ENCODE measurements around the gene RAP1GAP2. TPM values are rescaled to one million over a fixed set of nuclear protein-coding genes. Genes with fewer than 3 reads are reported as not detected.
"Not testable (repeated sequence)": the region's sequence is repeated elsewhere in the genome, so short reads cannot be mapped to it uniquely, and the experiment has no call there.

The RAP1GAP2 gene
- total RNA-seq, 1 donor from 2014 or later: 5.7 TPM

DNA sequence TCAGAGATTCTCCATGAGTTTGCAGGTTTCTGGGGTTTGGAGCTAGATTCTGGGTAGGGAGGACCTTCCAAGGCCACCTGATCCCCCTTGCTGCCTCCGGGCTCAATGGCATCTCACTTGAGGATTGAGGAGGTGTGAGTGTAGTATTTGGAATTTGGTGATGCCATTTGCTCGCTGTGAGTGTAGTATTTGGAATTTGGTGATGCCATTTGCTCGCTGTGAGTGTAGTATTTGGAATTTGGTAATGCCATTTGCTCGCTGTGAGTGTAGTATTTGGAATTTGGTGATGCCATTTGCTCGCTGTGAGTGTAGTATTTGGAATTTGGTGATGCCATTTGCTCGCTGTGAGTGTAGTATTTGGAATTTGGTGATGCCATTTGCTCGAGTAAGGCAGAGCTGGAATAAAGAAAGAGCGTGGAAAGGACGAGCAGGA lies 202.2 kb downstream of the RAP1GAP2 start:
- DNase-seq: not testable (repeated sequence)

- DNase-seq: no peak
Measured at GRCh38 chr17:3002538-3003295, 206.5 kb downstream of the RAP1GAP2 start.

GRCh38 chr17:3003296-3004149 lies 207.3 kb downstream of the RAP1GAP2 start:
- no peak for DNase-seq

DNA sequence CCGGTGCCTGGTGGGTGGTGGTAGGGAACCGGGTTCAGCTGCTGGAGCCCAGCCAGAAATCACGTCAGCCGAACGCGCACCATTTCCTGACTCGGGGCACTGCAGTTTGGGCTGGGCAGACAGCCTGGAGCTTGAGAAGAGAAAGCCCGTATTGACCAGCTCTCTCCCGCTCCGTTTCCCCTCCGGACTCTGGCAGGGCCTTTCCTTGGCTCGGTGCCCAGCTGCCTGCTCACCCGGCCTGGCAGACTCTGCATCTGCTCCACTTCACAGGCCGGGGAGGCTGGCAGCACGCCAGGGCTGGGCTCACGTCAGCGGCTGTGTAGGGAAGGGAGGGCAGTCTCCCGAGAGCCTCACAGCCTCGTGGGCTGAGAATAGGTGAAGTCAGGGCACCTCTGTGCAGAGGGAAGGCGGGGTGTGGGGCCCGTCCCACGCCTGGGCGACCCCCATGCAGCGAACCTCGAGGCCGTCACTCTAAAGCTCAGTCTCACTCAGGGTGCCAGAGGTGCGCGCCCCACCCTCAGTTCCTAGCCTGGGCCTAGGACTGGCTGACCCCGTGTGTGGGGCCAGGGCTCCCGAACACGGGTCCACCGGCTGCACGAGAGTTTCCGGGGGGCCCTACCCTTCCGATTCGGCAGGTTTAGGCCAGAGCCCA lies 208.0 kb downstream of the RAP1GAP2 start:
- DNase-seq: peak; percentile 99

DNA sequence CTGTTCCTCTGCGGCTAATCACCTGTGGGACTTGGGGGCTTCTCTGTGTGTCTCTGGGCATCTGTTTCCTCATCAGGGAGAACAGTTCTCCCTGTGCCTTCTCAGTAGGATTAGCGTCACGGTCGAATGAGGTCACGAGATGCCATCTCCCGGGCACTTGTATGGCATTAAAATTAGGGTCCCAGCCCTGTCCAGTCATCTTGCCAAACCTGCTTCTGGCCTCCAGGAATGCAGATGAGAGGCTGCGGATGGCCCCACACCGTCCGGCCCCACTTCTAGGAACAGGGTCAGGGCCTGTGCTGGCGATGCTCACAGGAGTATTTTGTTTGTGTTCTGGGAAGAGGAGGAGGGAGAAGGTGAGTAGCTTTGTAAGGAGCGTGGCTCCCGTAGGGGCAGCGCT lies 208.7 kb downstream of the RAP1GAP2 start:
- DNase-seq: peak; percentile 32

DNA sequence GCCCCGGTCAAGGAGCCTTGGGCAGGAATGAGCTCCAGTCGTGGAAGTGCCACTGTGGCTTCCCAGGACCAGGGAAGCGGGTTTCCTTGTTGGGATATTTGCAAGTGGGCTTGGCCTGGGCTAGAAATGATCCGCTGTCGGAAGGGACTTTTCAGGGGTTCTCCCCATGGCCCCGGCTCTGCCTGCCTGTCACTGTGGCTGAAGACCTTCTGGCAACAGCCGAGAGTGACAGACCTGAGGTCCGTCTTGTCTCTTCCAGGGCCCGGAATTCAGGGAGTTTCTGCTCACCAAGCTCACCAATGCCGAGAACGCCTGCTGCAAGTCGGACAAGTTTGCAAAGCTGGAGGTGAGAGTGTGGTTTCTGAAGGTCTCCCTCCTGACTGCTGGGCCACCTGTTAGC lies 209.5 kb downstream of the RAP1GAP2 start:
- DNase-seq: no peak

DNA sequence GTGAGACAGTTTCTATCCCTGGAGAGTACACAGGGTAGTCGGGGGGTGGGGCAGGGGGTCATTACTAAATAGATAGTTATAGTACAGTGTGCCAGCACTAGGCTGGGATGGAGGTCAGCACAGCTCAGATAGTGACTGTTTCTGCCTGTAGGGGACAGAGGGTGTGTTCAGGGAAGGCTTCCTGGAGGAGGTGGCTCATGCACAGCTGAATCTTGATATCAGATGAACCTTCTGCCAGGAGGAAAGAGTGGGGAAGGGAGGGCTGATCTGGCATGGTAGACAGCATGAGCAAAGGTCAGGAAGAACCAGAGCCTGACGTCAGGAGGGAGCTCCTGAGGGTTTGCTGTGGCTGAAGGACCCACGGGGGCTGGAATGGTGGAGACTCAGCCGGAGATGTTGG lies 210.6 kb downstream of the RAP1GAP2 start:
- DNase-seq: no peak

DNA sequence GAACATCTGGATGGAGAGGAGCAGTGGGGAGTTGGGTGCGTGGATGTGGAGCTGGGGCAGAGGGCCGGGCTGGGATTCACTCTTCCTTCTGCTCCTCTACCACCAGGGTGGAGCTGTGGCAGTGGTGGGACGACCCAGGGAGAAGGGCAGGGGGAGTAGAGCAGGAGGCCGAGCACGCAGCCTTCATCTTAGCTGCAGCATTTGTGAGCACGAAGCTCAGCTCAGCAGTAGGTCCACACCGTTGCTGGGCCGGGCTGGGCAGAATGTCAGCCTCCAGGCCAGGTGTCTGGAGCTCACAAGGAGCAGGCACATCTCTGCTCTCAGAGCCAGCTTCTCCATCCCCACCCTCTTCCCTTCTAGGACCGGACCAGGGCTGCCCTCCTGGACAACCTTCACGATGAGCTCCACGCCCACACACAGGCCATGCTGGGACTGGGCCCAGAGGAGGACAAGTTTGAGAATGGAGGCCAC lies 211.4 kb downstream of the RAP1GAP2 start:
- DNase-seq: no peak

DNA sequence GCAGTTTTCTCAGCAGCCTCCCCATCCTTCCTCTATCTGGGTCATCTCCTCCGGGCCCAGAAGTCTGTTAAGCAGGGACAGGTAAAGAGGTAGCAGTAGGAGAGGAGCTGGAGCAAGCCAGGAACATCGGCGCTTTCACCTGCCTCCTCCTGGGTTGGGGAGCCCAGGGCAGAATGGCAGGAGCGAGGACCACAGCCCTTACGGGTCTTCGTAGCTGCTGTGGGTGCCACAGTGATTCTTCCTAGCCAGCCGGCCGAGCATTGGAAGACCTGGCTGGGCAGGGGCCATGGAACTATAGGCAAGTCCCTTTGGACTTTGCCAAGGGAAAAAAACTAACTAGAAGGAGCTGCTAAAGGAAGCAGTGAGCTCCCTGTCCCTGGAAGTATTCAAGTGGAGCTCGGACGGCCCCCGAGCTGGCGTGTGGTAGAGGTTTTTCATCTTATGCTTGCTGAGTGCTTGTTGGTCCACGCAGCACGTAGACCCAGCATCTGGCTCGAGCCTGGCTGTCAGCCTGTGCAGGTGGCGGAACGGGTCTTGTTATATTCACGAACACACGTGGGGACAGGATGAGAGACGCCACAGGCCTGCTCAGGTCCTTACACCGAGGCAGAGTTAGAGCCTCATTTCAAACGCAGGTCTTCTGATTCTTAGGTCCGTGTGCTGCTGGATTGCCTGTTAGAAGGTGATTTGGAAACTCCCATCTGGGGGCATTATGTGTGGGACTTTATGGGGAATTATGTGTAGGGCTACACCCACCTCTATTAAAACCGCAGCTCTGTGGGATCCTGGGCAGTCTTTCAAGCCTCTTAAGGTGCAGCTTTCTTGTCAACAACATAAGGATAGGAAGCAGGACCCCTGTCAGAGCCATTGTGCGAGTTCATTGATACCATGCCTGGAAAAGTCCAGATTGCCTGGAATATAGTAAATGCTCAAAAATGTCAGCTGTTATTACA lies 212.4 kb downstream of the RAP1GAP2 start:
- DNase-seq: no peak

DNA sequence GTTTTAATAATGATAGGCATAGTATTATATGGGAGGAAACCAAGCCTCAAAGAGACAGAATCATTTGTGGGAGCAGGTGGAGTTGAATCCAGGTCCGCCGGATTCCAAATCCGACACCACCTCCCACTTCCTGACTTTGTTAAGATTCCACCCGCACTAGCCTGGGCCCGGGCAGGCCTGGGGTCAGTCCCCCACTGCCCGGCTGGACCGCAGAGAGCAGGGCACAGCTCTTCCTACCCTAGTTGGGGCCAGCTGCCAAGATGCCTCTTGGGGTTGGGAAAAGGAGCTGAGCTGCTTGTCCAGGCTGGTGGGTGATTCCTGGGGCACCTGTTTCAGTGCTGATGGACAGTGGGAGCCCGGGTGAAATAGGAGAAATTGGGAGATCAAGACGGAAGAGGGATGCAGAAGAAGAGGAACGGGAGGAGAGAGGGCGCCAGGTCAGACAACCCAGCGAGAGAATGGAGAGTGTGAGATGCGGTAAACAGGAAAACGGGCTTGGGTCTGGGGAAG lies 213.2 kb downstream of the RAP1GAP2 start:
- no peak for DNase-seq

DNA sequence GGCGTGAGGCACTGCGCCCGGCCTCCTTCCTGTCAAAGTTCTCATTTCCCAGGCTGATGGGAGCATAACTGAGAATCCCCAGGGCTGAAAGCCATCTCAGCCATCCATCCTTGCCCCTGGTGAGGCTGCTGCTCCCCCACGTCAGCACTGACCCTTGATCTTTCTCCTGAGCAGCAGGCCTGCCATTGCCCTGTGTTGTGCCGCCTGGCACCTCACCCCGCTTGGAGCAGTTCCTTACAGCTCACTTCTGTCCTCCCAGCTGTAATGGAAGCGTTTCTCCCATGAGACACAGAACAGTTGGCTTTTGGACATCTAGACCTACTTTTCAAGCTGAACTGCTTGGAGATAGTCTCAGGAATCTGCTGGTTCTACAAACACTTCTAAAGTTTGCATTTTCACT lies 215.7 kb downstream of the RAP1GAP2 start:
- no peak for DNase-seq

- peak; percentile 80 for DNase-seq
Measured at GRCh38 chr17:3012926-3013581, 216.8 kb downstream of the RAP1GAP2 start.

DNA sequence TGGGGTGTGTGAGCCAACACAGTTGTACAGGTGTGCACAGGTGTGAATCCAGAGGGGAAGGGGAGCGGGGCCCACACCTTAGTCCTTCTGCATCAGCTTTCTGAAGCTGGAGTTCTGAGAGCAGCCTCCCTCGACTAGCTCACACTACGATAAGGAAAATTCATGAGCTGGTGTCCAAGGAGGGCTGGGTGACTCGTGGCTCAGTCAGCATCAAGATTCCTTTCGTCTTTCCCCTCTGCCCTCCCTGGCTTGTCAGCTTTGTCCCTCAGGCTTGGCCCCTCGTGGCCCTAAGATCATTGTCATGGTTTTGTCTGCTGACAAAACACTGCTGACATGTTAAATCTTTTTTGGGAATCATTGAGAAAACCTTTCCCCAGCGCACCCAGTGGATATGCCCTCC lies 219.7 kb downstream of the RAP1GAP2 start:
- DNase-seq: no peak

DNA sequence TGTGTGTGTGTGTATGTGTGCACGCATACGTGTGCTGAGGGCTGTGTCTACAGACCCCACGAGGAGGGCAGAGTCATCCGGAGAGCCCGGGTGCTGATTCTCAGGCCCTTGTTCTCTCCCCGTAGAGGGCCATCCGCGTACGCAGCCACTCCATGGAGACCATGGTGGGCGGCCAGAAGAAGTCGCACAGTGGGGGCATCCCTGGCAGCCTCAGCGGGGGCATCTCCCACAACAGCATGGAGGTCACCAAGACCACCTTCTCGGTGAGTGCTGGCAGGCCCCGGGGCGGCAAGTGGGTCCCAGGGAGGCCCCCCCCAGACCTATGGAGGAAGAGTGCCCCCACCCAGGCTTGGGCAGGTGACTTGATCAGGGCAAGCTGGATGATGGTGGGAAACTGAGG lies 221.7 kb downstream of the RAP1GAP2 start:
- no peak for DNase-seq

DNA sequence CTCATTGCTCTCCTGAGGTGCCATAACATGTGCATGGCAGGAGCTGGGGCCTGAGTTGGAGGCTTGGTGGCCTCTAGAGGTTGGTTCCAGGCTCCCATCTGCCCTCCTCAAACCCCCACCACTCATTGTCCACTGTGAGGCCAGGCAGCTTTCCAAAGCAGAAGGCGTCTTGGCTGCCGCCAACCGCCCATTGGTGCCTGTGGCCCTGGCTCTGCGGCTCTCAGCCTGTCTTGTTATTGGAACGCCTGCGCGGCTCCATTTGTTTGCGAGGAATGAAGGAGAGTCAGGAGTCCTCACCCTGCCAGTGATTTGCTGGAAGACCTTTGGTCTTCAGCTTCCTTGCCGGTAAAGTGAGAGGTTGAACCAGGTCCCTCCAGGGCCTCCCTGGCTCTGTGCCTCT lies 223.5 kb downstream of the RAP1GAP2 start:
- DNase-seq: no peak

DNA sequence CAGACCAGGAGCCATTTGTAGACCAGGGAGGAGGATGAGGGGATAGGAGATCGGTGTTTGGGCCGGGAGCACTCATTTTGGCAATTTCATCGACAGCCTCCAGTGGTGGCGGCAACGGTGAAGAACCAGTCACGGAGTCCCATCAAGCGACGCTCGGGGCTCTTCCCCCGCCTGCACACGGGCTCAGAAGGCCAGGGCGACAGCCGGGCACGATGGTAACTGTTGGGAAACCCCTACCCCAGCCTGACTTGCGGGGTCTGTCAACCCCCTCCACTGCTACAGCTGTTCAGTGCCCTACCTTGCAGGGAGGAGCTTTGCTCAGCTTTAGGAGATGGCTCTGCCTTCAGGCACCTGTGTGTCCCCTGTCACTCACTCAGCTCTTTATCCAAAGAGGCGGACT lies 224.1 kb downstream of the RAP1GAP2 start:
- DNase-seq: no peak

DNA sequence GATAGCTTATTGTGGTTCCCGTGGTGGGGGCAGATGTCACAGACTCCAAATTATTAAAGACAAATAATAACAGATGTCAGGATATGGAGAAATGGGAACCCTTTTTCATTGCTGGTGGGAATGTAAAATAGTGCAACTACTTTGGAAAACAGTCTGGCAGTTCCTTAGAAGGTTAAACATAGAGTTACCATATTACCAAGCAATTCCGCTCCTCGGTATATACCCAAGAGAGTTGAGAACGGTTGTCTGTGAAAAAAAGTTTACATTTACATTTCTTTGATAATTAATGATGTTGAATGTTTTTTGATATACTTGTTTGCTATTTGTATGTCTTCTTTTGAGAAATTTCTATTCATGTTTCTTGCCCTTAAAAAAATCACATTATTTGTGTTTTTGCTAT lies 226.0 kb downstream of the RAP1GAP2 start:
- DNase-seq: no peak

DNA sequence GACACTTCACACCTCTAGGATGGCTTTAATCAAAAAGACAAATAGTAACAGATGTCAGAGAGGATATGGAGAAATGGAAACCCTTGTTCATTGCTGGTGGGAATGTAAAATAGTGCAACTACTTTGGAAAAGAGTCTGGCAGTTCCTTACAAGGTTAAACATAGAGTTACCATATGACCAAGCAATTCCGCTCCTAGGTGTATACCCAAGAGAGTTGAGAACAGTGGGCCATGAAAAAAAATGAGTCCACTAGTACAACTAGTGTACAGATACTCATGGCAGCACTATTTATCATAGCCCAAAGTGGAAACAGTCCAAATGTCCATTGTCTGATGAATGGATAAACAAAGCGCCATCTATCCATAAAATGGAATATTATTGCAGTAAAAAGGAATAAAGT lies 228.1 kb downstream of the RAP1GAP2 start:
- no peak for DNase-seq

GRCh38 chr17:3025421-3026124 lies 229.3 kb downstream of the RAP1GAP2 start:
- no peak for DNase-seq

Measured in tongue (tissue), 2 donors.